T1000 (cell line): Measurements from ENCODE around the gene EML3.

Experiments used
- DNase-seq: peaks from one replicate; lab custom pipeline; 2025; ENCODE audit warnings: mixed read lengths; lab: John Stamatoyannopoulos, UW

EML3 gene

DNA sequence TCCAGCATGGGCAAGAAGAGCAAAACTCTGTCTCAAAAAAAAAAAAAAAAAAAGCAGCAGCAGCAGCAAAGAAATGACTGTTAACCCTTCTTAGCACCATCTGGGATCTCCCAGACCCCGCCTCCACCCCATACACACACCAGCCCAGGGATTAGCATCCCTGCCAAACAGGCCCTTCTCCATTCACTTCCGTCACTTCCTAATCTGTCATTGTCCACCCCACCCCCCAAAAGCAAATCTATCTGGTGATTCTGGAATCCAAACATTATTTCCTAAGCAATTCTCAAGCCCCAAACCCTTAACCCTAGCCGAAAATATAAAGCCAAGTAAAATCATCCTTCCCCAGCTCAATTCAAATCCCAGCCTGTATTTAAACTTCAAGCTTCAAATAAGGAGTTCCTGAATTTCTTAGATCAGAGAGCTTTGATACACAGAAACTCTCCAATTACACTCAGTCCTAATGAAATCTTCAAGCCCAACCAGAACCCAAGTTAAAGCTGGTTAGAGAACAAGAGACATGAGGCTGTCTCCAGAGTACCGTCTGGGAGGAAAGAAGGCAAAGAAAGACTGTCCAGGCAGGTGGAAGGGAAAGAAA, 60.0 kb downstream of the EML3 start:
- no peak for DNase-seq
